GM19397 (cell line): ENCODE data around the gene ILRUN.
"Not testable (repeated sequence)": the region's sequence is repeated elsewhere in the genome, so short reads cannot be mapped to it uniquely, and the experiment has no call there.

ENCODE experiments used
- ATAC-seq: cut with Tn5 transposase; IDR thresholded peaks from one replicate; pipeline ENCODE4 v1.9.1; 2021; ENCODE audit warnings: mild to moderate bottlenecking, moderate library complexity; ENCODE audit not compliant: unreplicated experiment

The ILRUN gene

DNA sequence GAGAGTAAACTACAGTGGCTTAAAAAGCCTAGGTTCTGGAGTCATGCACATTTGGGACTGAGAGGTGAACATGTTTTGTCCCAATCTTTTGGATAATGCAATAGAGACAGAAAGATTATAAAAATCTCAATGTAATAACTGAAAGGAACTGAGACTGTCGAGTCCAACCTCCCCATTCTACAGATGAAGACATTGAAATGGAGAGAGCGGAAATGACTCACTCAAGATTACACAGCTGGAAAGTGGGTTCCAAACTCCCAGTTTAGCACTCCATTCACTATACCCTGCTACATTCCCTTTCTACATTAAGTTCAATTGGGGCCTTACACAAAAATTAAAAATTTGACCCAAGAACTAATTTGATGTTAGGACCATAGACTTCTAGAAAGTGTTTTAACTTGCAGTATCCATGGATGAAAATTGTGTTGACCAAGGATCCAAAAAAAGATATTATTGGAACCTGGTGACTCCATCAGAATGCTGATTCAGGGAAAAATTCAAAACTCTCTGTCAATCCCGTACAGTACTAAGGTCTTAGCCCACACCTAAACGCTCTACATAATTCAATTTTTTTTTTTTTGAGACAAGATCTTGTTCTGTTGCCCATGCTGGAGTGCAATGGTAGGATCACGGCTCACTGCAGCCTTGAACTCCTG, 1.5 kb upstream of the ILRUN start:
- no peak for ATAC-seq

- ATAC-seq: no peak
Observed at GRCh38 chr6:34697544-34697836, 923 bp upstream of the ILRUN start.

DNA sequence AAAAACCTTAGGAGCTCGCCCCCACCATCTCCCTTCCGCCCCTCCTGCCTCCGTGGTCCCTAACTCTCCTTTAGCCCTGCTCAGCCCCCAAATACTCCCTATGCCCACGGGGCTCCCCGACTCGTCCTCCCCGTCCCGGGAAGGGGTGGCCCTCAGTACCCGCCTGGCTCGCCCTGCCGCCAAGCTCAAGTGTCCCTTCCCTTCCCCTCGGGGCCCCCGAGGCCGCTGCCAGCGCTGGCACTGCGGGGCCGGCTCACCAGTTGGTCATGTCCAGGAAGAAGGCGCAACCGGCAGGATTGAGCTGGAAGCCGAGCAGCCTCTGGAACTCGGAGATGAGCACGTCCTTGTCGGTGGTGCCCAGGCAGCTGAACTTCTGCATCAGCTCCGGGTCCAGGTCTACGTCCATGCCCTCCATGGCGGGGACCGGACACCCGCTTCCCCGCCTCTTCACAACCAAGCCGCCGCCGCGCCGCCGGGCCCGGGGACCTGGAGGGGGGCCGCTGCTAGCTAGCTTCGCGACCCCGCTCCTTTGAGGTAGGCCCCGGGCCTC, 303 bp downstream of the ILRUN start:
- ATAC-seq: peak; percentile 33

DNA sequence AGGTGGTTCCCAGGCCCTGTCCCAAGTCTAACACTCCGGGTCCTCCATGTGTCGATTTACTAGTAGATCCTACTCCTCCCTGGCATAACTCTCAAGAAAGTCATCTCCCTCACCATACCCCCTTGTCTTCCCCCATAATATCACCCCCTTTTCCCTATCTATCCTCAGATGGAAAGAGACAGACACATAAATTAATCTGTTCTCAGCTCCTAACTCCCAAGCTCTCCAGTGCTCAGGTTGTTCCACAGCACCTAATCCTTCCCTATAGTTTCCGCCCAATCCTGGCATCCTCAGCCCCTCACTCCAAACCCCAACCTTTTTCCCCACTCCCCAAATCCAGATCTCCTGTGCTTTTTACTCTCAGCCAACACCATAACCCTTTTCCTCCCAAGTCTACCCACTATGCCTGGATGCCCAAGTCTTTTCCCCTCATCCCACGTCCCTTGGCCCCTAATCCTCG, 808 bp downstream of the ILRUN start:
- no peak for ATAC-seq

DNA sequence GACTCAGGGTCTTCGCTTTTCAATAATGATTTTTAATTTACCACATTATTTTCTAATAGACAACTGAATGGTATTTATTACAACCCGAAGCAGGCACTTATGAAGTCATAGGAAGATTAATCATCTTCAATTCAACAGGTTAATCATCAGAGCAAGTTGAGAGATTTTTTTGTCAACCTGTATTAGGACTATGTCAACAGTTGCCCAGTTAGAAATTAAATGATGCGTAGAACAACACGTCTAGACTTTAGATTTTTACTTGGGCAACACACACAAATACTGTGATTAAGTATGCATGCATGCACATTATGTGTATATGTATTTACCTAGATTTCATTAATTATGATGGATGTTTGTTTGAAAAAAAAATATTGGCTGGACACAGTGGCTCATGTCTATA, 4.3 kb downstream of the ILRUN start:
- no peak for ATAC-seq

DNA sequence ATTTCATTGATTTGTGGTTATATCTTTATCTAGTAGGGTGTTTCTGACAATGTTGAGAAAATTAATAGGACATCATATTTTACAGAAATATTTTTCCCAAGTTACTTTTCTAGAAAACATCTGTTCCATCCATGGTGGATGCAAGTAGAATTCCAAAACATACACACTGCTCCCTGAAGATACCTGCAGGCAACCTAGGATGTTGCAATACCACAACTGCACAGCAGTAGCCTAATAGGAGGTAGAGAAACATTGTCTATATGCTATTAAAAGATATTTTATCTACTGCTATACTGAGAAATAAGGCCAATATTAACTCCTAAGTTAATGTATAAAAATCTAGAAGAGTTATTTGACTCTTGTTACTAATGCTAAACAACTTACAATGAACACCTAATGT, 6.8 kb downstream of the ILRUN start:
- ATAC-seq: no peak

GRCh38 chr6:34688956-34689355, 7.6 kb downstream of the ILRUN start:
- ATAC-seq: no peak

DNA sequence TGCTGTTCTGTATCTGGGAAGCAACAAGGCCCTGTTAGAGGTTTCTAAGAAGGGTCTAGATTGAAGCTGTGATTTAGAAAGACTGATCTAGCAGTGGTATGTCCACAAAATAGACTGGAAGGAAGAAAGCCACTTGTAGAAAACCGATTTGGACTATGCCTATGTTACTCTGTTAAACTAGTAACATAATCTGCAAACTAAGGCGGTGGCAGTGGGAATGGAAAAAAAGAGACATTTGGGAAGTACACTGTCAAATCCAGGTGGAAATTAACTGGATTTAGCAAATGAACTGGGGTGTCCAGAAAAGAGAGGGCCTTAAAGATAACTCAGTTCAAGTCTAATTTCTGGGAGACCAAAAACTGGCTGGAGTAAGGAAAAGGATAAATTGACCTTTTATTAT, 11.6 kb downstream of the ILRUN start:
- no peak for ATAC-seq

GRCh38 chr6:34684364-34684763, 12.2 kb downstream of the ILRUN start:
- no peak for ATAC-seq

DNA sequence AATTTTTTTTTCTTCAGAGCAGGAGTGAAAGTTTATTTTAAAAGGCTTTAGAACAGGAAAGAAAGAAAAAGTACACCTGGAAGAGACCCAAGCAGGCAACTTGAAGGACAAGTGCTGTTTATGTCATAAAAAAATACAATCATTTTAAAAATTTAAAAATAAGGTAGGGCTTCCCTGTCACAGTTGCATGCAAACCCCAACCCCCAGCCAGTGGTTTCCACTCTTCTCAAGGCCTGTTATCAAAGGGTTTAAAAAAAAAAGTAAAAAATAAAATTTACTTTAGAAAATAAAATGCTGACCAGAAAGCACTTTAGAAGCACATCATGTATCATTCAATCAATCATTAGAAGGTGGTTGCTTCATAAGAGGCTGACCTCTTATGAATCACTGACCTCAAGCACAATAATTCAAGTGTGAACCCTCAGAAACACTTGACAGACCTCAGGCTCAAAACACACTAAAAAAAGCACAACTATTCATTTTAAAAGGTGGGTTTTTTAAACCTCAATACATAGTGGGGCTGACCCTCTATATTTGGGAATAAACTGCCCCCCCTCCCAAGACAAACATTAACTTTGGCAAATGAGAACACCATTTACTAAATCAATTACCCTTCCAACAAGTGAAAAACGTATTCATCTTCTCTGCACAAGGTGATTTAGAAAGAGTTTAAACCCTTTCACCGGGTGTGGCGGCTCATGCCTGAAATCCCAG, 15.6 kb downstream of the ILRUN start:
- ATAC-seq: no peak

DNA sequence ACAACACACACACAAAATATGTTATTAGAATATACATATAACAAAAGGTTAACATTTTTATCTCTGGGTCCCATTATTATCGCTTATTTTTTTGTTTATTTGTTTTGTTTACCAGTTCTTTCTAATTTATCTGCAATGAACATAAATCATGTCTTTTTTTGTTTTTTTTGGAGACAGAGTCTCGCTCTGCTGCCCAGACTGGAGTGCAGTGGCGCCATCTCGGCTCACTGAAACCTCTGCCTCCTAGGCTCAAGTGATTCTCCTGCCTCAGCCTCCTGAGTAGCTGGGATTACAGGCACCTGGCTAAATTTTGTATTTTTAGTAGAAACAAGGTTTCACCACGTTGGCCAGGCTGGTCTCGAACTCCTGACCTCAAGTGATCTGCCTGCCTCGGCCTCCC, 16.3 kb downstream of the ILRUN start:
- not testable (repeated sequence) for ATAC-seq

DNA sequence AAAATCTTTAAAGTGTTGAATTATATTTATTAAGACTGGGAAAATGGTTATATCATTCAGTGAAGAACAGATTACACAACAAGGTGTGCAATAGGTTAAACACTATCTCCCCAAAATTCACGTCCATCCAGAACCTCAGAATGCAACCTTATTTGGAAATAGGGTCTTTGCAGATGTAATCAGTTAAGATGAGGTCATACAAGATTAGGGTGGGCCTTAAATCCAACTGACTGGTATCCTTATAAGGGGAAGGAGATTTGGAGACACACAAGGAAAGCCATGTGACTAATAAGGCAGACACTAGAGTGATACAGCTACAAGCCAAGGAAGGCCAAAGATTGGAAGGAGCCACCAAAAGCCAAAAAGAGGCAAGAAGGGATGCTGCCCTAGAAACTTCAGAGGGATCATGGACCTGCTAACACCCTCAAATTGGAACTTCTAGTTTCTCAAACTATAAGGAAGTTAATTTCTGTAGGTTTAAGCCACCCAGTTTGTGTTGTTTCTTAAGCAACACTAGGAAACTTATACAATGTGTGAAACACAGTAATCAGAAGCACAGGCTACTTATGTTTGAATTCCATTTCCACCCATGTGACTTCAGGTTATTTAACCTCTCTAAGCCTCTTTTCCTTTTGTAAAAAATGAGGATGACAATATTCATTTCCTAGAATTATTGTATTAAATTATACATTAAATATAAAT, 16.9 kb downstream of the ILRUN start:
- ATAC-seq: no peak

GRCh38 chr6:34676140-34676539, 20.4 kb downstream of the ILRUN start:
- no peak for ATAC-seq

DNA sequence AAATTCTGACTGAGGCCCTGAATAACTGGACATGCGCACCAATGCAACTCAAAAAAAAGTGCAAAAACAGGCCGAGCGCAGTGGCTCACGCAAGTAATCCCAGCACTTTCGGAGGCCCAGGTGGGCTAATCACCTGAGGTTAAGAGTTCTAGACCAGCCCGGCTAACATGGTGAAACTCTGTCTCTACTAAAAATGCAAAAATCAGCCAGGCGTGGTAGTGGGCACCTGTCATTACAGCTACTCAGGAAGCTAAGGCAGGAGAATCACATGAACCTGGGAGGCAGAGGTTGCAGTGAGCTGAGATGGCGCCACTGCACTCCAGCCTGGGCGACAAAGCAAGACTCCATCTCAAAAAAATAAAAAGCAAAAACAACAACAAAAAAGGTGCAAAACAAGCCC, 21.6 kb downstream of the ILRUN start:
- peak; percentile 32 for ATAC-seq

DNA sequence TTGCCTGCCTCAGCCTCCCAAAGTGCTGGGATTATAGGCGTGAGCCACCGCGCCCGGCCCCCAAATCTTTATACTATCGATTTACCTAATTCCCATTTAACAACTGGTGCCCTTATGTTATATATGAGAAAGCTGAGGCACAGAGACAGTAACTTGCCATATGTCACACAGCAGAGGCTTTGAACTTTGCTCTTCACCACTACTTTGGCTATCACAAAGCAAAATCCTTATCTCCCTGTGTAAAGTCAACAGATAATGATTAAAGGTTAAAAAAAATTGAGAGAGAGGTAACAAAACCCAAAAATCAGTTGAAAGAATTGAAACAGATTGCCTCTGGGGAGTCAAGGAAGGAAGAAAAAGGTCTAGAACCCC, 22.3 kb downstream of the ILRUN start:
- no peak for ATAC-seq

DNA sequence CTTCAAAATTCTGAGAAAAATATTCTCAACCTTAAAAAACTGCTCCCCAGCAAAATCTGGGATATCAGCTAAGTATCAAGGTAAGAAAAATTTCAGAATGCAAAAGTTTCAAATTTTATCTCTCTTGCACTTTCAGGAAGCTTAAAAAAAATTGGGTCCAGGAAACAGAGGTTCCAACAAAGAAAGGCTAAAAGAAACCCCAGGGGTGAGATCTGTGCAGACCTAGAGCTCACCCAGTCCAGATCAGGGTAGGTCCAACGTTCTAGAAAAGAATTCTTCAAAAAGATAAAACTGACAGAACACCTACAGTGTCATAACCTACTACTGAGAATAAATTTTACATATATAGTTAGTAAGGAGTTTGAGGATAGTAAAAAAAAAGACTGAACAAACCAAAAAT, 23.5 kb downstream of the ILRUN start:
- ATAC-seq: no peak

DNA sequence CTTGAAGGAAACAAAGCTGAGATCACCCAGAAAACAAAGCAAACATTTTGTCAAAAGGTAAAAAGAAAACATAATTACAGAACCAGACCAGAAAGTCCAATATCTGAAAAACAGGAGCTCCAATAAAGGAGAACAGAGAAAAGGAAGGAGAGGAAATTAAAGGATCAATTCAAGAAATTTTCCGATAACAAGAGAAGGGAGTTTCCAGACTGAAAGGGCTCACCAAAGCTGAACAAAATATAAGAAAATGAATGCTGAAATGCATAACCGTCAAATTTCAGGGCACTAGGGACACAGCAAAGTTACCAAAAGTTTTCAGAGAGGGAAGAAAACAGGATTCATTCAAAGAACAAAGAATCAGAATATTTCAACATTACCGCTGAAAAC, 23.9 kb downstream of the ILRUN start:
- ATAC-seq: no peak

DNA sequence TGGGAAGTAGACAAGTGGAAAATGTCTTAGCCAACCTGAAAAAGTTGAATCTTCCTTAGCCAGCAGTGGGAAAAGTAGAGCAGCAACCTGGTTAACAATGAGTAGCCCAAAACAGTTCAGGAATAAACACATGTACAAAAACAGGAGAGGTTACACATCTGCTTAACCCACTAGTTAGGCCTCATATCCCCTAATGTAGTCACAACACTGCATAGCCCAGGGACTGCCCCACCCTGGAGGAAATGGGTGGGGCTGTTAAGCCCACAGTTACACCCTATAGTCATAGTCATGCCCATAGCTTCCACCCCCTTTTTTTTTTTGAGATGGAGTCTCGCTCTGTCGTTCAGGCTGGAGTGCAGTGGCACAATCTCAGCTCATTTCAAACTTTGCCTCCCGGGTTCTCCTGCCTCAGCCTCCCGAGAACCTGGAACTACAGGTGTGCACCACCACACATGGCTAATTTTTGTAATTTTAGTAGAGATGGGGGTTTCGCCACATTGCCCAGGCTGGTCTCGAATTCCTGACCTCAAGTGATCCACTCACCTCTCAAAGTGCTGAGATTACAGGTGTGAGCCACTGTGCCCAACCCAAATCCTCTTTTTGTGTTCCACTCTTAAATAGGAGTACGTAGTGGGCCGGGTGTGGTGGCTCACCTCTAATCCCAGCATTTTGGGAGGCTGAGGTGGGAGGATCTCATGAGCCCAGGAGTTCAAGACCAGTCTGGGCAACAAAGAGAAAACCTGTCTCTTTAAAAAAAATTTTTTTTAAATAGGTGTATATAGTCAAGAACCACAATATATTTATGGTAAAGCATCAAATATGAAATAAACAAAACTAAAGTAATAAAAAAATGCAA, 24.5 kb downstream of the ILRUN start:
- peak; percentile 73 for ATAC-seq

DNA sequence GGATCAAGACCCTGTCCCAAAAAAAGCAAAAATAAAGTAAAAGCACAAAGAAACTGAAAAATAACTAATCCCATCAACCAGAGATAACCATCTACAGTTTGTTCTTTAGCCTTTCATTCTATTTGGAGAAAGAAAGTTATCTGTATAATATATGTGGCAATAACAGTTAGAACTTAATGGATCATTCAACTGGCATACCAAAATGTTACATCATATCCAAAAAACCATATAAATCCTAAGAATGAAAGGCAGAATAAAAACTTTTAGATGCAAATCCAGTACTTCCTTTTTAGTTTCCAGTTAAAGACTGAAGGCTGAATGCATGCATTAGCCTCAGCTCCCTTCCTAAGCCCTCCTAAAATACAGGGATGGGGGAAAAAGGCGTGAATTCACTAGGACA, 25.2 kb downstream of the ILRUN start:
- no peak for ATAC-seq

DNA sequence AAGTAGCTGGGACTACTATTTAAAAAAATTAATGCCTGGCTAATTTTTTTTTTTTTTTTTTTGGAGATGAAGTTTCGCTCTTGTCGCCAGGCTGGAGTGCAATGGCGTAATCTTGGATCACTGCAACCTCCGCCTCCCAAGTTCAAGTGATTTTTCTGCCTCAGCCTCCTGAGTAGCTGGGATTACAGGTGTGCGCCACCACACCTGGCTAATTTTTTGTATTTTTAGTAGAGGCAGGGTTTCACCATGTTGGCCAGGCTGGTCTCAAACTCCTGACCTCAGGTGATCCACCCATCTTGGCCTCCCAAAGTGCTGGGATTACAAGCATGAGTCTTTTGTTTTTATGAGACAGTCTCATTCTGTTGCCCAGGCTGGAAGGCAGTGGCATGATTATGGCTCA, 27.8 kb downstream of the ILRUN start:
- not testable (repeated sequence) for ATAC-seq
